Peyer's patch (tissue), 4 donors: Measurements from ENCODE around the gene CELSR1. TPM values are rescaled to one million over a fixed set of nuclear protein-coding genes. Genes with fewer than 3 reads are reported as not detected.

ENCODE experiments used
- DNase-seq, 3 donors: peaks; one replicate each; pipeline ENCODE4 v3.0.0-alpha.2; 2017 to 2019
- H3K27ac ChIP-seq, 4 donors: fragments of 200-600 bp; sonication (generic); one replicate each; pipeline ENCODE4 v1.5.1; 2016 to 2019
- H3K27me3 ChIP-seq, 2 donors: fragments of 200-600 bp; sonication (generic); one replicate each; pipeline ENCODE4 v1.5.1; 2019
- H3K36me3 ChIP-seq, 3 donors: fragments of 200-600 bp; sonication (generic); one replicate each; pipeline ENCODE4 v1.5.1; 2016 to 2019
- H3K4me1 ChIP-seq, 4 donors: fragments of 200-600 bp; sonication (generic); one replicate each; pipeline ENCODE4 v1.5.1; 2016 to 2019
- H3K4me3 ChIP-seq, 4 donors: fragments of 200-600 bp; sonication (generic); 1 replicate in 3 of 4; 2 replicates in 1 of 4; pipeline ENCODE4 v1.5.1; 2016 to 2019; ENCODE audit warnings: mild to moderate bottlenecking in 1 of 4
- H3K9me3 ChIP-seq, 4 donors: fragments of 200-600 bp; sonication (generic); one replicate each; pipeline ENCODE4 v1.5.1; 2016 to 2019; ENCODE audit warnings: mild to moderate bottlenecking in 1 of 4
- CTCF ChIP-seq, 6 experiments: fragments of 450-650 bp in 4 of 6; fragments of 200-600 bp in 2 of 6; sonication (generic) in 1 of 6; IDR thresholded peaks; one replicate each; pipeline ENCODE4 v1.5.1; 2017 to 2019; ENCODE audit warnings: antibody characterized with exemption in 6 of 6, mild to moderate bottlenecking in 3 of 6, moderate library complexity in 1 of 6
- POLR2A ChIP-seq, 2 donors: fragments of 450-650 bp; IDR thresholded peaks; one replicate each; pipeline ENCODE4 v1.5.1; 2017; ENCODE audit warnings: antibody characterized with exemption in 2 of 2, mild to moderate bottlenecking in 2 of 2, moderate library complexity in 2 of 2
- total RNA-seq, 4 donors: library from RNA; depleted of rRNA; stranded (reverse); fragments of >200 nt; gene quantifications; one replicate each; pipeline ENCODE4 v1.1.0, GENCODE V29; 2016

CELSR1 gene
- total RNA-seq, 4 donors from 2014 or later = 1.1 to 22.3 (median 1.5) TPM

- no peak for DNase-seq
- no peaks in the 10 kb centered on the region for H3K4me1 ChIP-seq
- no peaks in the 10 kb centered on the region for H3K27me3 ChIP-seq
- no peak overlapping the region for H3K4me3 ChIP-seq
- TF ChIP-seq POLR2A (IDR thresholded peaks at IDR 0.05) (no peak), CTCF (IDR thresholded peaks at IDR 0.05) (no peak)
- H3K27ac ChIP-seq = no peak overlapping the region
- H3K9me3 ChIP-seq = peaks cover 0 to 4% (median 0%) of the 10 kb centered on the region in 4 donors
- H3K36me3 ChIP-seq = no peaks in the 10 kb centered on the region
These were observed 112.9 kb downstream of the CELSR1 start for GRCh38 chr22:46424496-46424895.

GRCh38 chr22:46422896-46423295, 114.5 kb downstream of the CELSR1 start:
- TF ChIP-seq POLR2A (IDR thresholded peaks at IDR 0.05) (no peak), CTCF (IDR thresholded peaks at IDR 0.05) (no peak)
- H3K4me1 ChIP-seq = no peaks in the 10 kb centered on the region
- no peak overlapping the region for H3K4me3 ChIP-seq
- H3K27ac ChIP-seq = no peak overlapping the region
- no peaks in the 10 kb centered on the region for H3K27me3 ChIP-seq
- no peaks in the 10 kb centered on the region for H3K36me3 ChIP-seq
- DNase-seq = no peak
- peaks cover 0 to 4% (median 0%) of the 10 kb centered on the region in 4 donors for H3K9me3 ChIP-seq

- H3K27me3 ChIP-seq = no peaks in the 10 kb centered on the region
- H3K4me3 ChIP-seq = no peak overlapping the region
- no peaks in the 10 kb centered on the region for H3K36me3 ChIP-seq
- no peaks in the 10 kb centered on the region for H3K4me1 ChIP-seq
- H3K9me3 ChIP-seq = peaks cover 0 to 4% (median 0%) of the 10 kb centered on the region in 4 donors
- TF ChIP-seq CTCF (IDR thresholded peaks at IDR 0.05) (no peak), POLR2A (IDR thresholded peaks at IDR 0.05) (no peak)
- peak in 2 of 3 donors; percentile 83 to 87 for DNase-seq
- peak overlapping the region in 1 of 4 donors; percentile 69 for H3K27ac ChIP-seq
These were observed 116.2 kb downstream of the CELSR1 start for GRCh38 chr22:46421267-46421666.

GRCh38 chr22:46419754-46420571, 117.5 kb downstream of the CELSR1 start:
- DNase-seq = no peak
- Histone ChIP-seq H3K4me1 (no peaks in the 10 kb centered on the region), H3K9me3 (no peaks in the 10 kb centered on the region), H3K36me3 (no peaks in the 10 kb centered on the region), H3K4me3 (no peak overlapping the region), H3K27me3 (no peaks in the 10 kb centered on the region), H3K27ac (peak overlapping the region in 1 of 4 donors; percentile 69)
- TF ChIP-seq POLR2A (IDR thresholded peaks at IDR 0.05) = no peak
- TF ChIP-seq CTCF (IDR thresholded peaks at IDR 0.05) = no peak

- no peak for DNase-seq
- Histone ChIP-seq H3K9me3 (no peaks in the 10 kb centered on the region), H3K27ac (no peak overlapping the region), H3K4me1 (no peaks in the 10 kb centered on the region), H3K4me3 (no peak overlapping the region), H3K36me3 (no peaks in the 10 kb centered on the region), H3K27me3 (no peaks in the 10 kb centered on the region)
- TF ChIP-seq CTCF (IDR thresholded peaks at IDR 0.05) (no peak), POLR2A (IDR thresholded peaks at IDR 0.05) (no peak)
These were observed 118.6 kb downstream of the CELSR1 start for GRCh38 chr22:46418827-46419226.
